Fibroblast of upper back skin (primary cell): ENCODE measurements around the gene LPAR2.

ENCODE experiments used
- DNase-seq: peaks from one replicate; pipeline ENCODE4 v3.0.0-alpha.2; 2013

LPAR2 gene

GRCh38 chr19:19592690-19593089, 35.3 kb downstream of the LPAR2 start:
- no peak for DNase-seq

GRCh38 chr19:19591133-19591825, 36.7 kb downstream of the LPAR2 start:
- peak; percentile 96 for DNase-seq

GRCh38 chr19:19588546-19588945, 39.5 kb downstream of the LPAR2 start:
- DNase-seq = peak; percentile 23

GRCh38 chr19:19587771-19588170, 40.2 kb downstream of the LPAR2 start:
- DNase-seq = no peak

GRCh38 chr19:19584356-19584755, 43.7 kb downstream of the LPAR2 start:
- DNase-seq = no peak

DNA sequence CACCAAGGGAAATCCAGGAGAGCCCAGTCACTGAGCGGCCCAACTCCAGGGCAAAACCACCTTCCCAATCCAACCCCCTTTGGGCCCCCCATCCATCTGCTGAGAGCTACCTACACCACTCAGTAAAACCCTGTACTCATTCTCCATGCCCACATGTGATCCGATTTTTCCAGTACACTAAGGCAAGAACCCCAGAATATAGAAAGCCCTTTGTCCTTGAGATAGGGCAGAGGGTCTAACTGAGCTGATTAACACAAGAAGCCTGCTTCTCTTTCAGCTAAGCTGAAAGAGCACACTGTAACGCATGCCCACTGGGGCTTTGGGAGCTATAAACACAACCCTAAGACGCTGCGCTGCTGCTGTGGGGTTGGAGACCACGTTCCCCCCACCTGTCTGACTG, 45.5 kb downstream of the LPAR2 start:
- no peak for DNase-seq

GRCh38 chr19:19581391-19581790, 46.6 kb downstream of the LPAR2 start:
- DNase-seq = no peak

- no peak for DNase-seq
Observed at GRCh38 chr19:19580418-19580817, 47.6 kb downstream of the LPAR2 start.

GRCh38 chr19:19579533-19580361, 48.3 kb downstream of the LPAR2 start:
- DNase-seq = no peak

- no peak for DNase-seq
Observed at GRCh38 chr19:19578252-19578651, 49.8 kb downstream of the LPAR2 start.

DNA sequence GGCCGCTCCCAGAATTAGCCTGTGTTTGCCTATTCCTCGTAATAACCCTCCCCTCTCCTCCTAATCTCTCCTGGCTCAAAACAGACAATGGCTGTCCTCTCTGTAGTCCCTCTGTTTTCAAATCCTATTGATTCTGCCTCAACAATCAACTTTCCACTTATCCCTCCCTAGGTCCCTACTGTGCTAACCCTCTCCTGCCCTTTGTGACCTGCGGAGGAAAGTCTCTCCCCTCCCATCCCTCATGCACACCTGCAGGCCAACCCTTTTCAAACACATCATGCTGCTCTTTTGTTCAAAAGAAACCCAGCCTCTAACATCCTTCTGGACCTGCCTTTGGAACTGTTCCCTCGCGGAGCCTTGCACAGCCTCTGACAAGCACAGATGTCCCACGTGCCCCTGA, 52.6 kb downstream of the LPAR2 start:
- no peak for DNase-seq
